HK-2 (cell line): ENCODE measurements around the gene HIVEP3.
A peak's percentile ranks its signal among the peaks of the same experiment; 100 is the strongest.
"Not testable (repeated sequence)": the region's sequence is repeated elsewhere in the genome, so short reads cannot be mapped to it uniquely, and the experiment has no call there.

Experiments used
- DNase-seq: peaks from one replicate; pipeline ENCODE4 v3.0.0-alpha.2; 2018; ENCODE audit not compliant: unreplicated experiment

Gene HIVEP3

GRCh38 chr1:41918450-41919043 lies at the start of gene HIVEP3:
Gene HIVEP3 (minus strand): TSS chr1:41918922.
- DNase-seq: no peak

- no peak for DNase-seq
Measured at GRCh38 chr1:41964400-41964799, 45.7 kb upstream of the HIVEP3 start.

- no peak for DNase-seq
Measured at GRCh38 chr1:41963636-41964035, 44.9 kb upstream of the HIVEP3 start.

GRCh38 chr1:41958015-41958673 lies 39.4 kb upstream of the HIVEP3 start:
- DNase-seq: no peak

- peak; percentile 10 for DNase-seq
Measured at GRCh38 chr1:41957568-41957967, 38.8 kb upstream of the HIVEP3 start.

- peak; percentile 67 for DNase-seq
Measured at GRCh38 chr1:41955461-41956159, 36.9 kb upstream of the HIVEP3 start.

GRCh38 chr1:41954533-41954944 lies 35.8 kb upstream of the HIVEP3 start:
- DNase-seq: peak; percentile 52

GRCh38 chr1:41953291-41953690 lies 34.6 kb upstream of the HIVEP3 start:
- DNase-seq: no peak

- no peak for DNase-seq
Measured at GRCh38 chr1:41952208-41952607, 33.5 kb upstream of the HIVEP3 start.

- not testable (repeated sequence) for DNase-seq
Measured at GRCh38 chr1:41951492-41951891, 32.8 kb upstream of the HIVEP3 start.

- DNase-seq: no peak
Measured at GRCh38 chr1:41950820-41951219, 32.1 kb upstream of the HIVEP3 start.

GRCh38 chr1:41945946-41946345 lies 27.2 kb upstream of the HIVEP3 start:
- not testable (repeated sequence) for DNase-seq

GRCh38 chr1:41943717-41944116 lies 25.0 kb upstream of the HIVEP3 start:
- no peak for DNase-seq

GRCh38 chr1:41942278-41942677 lies 23.6 kb upstream of the HIVEP3 start:
- DNase-seq: no peak

GRCh38 chr1:41941381-41941780 lies 22.7 kb upstream of the HIVEP3 start:
- no peak for DNase-seq

- DNase-seq: no peak
Measured at GRCh38 chr1:41939194-41939593, 20.5 kb upstream of the HIVEP3 start.

GRCh38 chr1:41936107-41936506 lies 17.4 kb upstream of the HIVEP3 start:
- DNase-seq: no peak

GRCh38 chr1:41935226-41935625 lies 16.5 kb upstream of the HIVEP3 start:
- DNase-seq: no peak

GRCh38 chr1:41933106-41933505 lies 14.4 kb upstream of the HIVEP3 start:
- DNase-seq: no peak

GRCh38 chr1:41931578-41931977 lies 12.9 kb upstream of the HIVEP3 start:
- no peak for DNase-seq

GRCh38 chr1:41927118-41927517 lies 8.4 kb upstream of the HIVEP3 start:
- no peak for DNase-seq

GRCh38 chr1:41925712-41926111 lies 7.0 kb upstream of the HIVEP3 start:
- DNase-seq: no peak

GRCh38 chr1:41924911-41925310 lies 6.2 kb upstream of the HIVEP3 start:
- no peak for DNase-seq
